ENCODE measurements around the gene PHACTR1. TPM values are rescaled to one million over a fixed set of nuclear protein-coding genes. Genes with fewer than 3 reads are reported as not detected.
"Not testable (repeated sequence)": the region's sequence is repeated elsewhere in the genome, so short reads cannot be mapped to it uniquely, and the experiment has no call there.

PHACTR1 gene
- total RNA-seq, 4 donors from 2014 or later = 1.5 to 3.6 (median 2.5) TPM

DNA sequence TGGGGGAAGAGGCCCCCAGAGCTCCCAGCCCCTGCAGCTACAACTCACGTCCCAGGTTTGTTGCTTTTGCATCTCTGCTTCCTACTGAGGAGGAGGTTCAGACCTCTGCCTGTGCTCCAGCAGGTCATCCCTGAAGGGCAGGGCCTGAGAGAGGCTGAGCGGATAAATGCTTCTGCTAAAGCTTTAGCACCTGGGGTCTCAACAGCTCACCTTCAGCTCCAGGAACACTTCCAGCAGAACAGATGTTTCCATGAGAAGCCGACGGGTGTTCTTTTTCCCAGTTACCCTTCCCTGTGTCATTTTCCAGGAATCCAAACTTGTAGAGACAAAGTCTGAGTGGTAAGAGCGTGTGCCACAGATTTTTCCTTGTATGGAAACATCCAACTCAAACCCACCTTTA is 403.0 kb downstream of the PHACTR1 start:
- intact Hi-C loops (cut with DNase I; ENCODE audit: low total_unique reads) = no loop called here
- TF ChIP-seq POLR2A (IDR thresholded peaks at IDR 0.05) = no peak
- TF ChIP-seq, protein P1, sequence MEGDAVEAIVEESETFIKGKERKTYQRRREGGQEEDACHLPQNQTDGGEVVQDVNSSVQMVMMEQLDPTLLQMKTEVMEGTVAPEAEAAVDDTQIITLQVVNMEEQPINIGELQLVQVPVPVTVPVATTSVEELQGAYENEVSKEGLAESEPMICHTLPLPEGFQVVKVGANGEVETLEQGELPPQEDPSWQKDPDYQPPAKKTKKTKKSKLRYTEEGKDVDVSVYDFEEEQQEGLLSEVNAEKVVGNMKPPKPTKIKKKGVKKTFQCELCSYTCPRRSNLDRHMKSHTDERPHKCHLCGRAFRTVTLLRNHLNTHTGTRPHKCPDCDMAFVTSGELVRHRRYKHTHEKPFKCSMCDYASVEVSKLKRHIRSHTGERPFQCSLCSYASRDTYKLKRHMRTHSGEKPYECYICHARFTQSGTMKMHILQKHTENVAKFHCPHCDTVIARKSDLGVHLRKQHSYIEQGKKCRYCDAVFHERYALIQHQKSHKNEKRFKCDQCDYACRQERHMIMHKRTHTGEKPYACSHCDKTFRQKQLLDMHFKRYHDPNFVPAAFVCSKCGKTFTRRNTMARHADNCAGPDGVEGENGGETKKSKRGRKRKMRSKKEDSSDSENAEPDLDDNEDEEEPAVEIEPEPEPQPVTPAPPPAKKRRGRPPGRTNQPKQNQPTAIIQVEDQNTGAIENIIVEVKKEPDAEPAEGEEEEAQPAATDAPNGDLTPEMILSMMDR (IDR thresholded peaks at IDR 0.05) = no peak
- no peak for DNase-seq (ENCODE audit: low spot score in 2 of 2)
- 88 to 92% methylated on average over 5 of the region's 5 CpGs for WGBS, 2 donors
- H3K4me3 ChIP-seq (ENCODE audit: low read depth, poor library complexity, severe bottlenecking) = no peak overlapping the region

DNA sequence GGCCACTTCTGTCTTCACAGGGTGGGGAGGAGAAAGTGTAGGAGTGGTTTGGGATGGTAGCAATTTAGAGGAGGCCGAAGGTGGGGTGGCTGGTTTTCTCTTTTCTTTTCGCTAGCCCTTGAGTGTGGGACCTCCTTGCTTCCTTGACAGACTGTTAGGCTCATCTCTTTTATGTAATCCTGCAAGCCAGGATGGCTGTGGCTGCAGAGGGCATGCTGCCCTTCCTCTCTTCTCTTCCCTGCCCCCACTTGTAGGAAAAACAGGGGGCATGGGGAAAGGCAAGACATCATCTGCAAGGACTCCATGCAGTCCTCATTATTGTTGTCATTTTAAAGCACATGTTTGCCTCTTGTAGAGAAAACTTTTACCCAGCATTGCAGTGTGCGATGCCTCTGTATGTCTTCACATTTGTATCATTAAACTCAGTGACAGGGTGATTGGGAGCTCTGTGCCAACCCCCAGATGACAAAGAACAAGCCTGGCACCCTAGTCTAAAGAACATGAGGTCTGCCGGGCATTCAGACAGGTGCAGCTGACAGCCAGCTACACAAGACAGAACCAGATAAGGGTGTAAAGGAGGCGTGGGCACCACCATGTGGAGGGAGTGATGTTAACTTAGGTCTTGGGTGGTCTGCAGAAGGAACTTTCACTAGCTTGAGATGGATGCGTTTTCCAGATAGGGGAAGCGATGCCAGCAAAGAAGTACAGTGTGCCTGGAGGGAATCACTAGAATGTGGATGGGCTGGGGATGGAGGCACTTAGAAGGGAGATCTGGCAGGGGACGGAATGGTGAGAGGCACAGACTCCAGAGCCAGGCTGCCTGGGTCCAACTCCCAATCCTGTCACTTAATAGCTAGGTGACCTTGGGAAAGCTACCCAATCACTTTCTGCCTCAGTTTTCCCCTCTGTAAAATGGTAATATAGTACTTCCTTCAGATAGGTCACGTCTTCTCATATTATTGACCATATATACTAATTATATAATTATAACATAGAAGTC is 404.2 kb downstream of the PHACTR1 start:
- TF ChIP-seq, protein P1 (IDR thresholded peaks at IDR 0.05) = no peak
- no peak for TF ChIP-seq POLR2A (IDR thresholded peaks at IDR 0.05)
- 79% methylated on average over 9 of the region's 9 CpGs for WGBS, 2 donors
- intact Hi-C loops (cut with DNase I; ENCODE audit: low total_unique reads) = no loop called here
- DNase-seq (ENCODE audit: low spot score in 2 of 2) = no peak
- no peak overlapping the region for H3K4me3 ChIP-seq (ENCODE audit: low read depth, poor library complexity, severe bottlenecking)

GRCh38 chr6:13124131-13124530 is 407.6 kb downstream of the PHACTR1 start:
- intact Hi-C loops (cut with DNase I; ENCODE audit: low total_unique reads) = no loop called here
- WGBS, 2 donors = 82% methylated on average over 2 of the region's 2 CpGs
- TF ChIP-seq POLR2A (IDR thresholded peaks at IDR 0.05) = no peak
- TF ChIP-seq, protein P1 (IDR thresholded peaks at IDR 0.05) = no peak
- DNase-seq (ENCODE audit: low spot score in 2 of 2) = no peak
- H3K4me3 ChIP-seq (ENCODE audit: low read depth, poor library complexity, severe bottlenecking) = no peak overlapping the region

DNA sequence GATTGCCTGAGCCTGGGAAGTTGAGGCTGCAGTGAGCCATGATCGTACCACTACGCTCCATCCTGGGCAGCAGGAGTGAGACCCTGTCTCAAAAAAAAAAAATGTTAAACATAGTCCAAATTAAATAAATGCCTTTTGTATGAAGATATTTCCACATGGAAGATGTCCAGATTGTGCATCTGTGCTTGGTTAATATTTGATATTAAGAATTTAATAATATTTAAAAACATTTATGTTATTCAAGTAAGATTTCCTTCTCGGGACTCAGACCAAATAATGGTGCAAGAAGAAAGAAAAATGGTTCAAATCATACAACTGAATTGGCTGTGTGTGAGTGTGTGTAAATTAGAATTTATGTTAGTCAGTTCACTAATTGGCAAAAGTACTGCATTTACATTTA is 409.3 kb downstream of the PHACTR1 start:
- TF ChIP-seq POLR2A (IDR thresholded peaks at IDR 0.05) = no peak
- TF ChIP-seq, protein P1 (IDR thresholded peaks at IDR 0.05) = no peak
- intact Hi-C loops (cut with DNase I; ENCODE audit: low total_unique reads) = no loop called here
- WGBS, 2 donors = 81 to 84% methylated on average over 3 of the region's 3 CpGs
- H3K4me3 ChIP-seq (ENCODE audit: low read depth, poor library complexity, severe bottlenecking) = no peak overlapping the region
- DNase-seq (ENCODE audit: low spot score in 2 of 2) = no peak

DNA sequence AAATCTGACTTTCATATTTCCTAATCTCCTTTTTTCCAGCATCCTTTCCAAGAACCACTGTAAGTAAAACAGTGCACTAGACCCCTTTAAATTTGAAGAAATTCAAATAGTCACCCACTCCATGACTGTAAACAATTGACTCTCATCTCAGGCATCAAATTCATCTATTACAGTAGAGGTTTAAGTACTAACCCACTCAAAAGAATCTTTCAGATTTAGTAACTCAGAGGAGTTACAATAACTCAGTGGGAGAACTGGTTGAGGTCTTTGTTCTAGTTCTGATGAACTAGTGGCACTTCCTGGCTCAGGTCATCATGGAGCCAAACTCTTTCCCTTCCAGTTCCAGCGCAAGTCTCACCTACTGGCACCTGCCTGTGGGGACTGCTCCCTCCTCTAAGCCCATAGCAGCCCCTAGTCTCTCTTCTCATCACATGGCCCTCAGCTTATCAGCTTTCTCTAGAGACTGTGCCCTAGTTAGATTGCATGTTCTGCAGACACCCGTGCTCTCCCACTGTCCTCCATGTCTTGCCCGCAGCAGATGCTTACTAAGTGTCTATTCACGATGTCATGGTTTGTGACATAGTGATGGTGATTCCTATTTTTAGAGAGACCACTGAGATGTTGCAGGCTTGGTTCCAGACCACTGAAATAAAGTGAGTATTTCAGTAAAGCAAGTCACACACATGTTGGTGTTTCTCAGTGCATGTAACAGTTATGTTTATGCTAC is 415.5 kb downstream of the PHACTR1 start:
- intact Hi-C loops (cut with DNase I; ENCODE audit: low total_unique reads) = no loop called here
- TF ChIP-seq, protein P1 (IDR thresholded peaks at IDR 0.05) = no peak
- TF ChIP-seq POLR2A (IDR thresholded peaks at IDR 0.05) = no peak
- 81 to 86% methylated on average over 4 of the region's 4 CpGs for WGBS, 2 donors
- no peak overlapping the region for H3K4me3 ChIP-seq (ENCODE audit: low read depth, poor library complexity, severe bottlenecking)
- no peak for DNase-seq (ENCODE audit: low spot score in 2 of 2)

DNA sequence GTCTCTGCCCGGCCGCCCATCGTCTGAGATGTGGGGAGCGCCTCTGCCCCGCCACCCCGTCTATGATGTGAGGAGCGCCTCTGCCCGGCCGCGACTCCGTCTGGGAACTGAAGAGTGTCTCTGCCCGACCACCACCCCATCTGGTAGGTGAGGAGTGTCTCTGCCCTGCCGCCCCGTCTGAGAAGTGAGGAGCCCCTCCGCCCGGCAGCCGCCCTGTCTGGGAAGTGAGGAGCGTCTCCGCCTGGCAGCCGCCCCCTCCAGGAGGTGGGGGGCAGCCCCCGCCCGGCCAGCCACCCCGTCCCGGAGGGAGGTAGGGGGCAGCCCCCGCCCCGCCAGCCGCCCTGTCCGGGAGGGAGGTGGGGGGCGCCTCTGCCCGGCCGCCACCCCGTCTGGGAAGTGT is 417.3 kb downstream of the PHACTR1 start:
- H3K4me3 ChIP-seq (ENCODE audit: low read depth, poor library complexity, severe bottlenecking); DNase-seq (ENCODE audit: low spot score in 2 of 2); intact Hi-C loops (cut with DNase I; ENCODE audit: low total_unique reads): not testable (repeated sequence)
- 95 to 98% methylated on average over 30 to 31 of the region's 32 CpGs for WGBS, 2 donors

All from lower leg skin (tissue), 4 donors.